DMS79 (cell line): ENCODE results near the gene DESI1.
"Not testable (repeated sequence)": the region's sequence is repeated elsewhere in the genome, so short reads cannot be mapped to it uniquely, and the experiment has no call there.

ENCODE experiments used
- DNase-seq: peaks from one replicate; lab custom pipeline; 2025; lab: John Stamatoyannopoulos, UW

The DESI1 gene

GRCh38 chr22:41585898-41586297, 34.9 kb downstream of the DESI1 start:
- no peak for DNase-seq

GRCh38 chr22:41584881-41585280, 36.0 kb downstream of the DESI1 start:
- DNase-seq: no peak

DNA sequence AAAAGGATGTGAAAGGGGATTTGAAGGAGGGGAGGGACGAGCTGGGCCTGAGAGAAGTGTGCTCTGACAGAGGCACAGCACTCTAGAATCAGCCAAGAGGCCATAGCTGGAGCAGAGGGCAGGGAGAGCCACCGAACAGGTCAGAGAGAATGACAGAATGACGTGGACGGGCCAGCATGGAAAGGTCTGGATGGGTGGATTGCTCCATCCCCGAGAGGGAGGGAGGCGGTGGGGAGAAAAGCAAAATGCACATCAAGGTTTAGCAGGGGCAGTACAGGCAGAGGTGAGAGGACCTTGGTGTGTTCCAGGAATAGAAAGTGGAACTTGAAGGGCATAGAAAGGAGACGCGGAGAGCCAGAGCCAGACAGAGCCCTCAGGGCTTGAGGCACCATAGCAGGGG, 38.1 kb downstream of the DESI1 start:
- DNase-seq: no peak

DNA sequence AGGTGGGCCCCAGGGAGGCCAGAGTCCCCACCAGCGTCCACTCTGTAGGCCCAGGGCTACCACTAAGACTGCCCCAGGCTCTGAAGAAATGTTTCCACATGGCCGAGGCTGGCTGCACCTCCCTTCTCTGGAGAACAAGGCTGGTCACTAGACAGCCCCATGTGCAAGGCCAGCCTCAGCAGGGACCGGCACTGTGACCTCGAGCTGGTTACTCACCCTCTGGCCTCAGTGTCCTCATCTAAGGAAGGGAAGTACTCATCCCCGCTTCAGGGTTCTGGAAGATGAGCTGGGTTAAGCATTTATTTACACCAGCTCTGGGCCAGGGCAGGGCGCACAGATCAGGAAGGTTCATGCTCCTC, 40.9 kb downstream of the DESI1 start:
- DNase-seq: no peak

DNA sequence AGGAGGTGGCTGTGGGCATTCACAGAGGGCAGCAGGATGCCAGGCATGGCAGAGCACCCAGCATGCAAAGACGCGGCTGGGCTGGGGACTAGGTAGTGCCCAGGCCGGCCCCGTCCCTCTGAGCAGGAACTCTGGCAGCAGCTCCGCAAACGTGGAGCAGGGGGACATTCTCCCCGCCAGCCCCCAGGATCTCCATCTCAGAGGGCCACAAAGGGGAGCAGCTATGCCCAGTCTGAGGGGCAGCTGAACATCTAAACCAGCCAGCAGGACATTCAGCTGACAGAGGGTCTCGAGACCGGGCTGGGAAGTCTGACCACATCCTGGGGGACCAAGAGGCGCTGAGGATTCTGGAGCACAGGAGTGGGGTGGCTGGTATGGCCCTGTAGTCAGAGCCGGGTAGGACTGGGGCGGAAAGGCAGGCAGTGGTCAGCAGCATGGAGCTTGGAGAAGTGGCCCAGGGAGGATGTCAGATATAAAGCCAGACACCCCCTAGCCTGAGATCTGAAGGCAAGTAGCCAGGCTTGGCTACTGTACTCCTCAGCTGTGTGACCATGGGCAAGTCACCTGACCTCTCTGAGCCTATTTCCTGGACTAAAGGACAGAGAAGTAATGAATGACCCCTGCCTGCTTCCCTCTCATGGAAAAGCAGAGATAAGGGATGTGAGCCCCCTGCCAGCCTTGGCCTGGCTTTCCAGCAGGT, 41.4 kb downstream of the DESI1 start:
- DNase-seq: no peak

GRCh38 chr22:41578818-41579217, 42.0 kb downstream of the DESI1 start:
- no peak for DNase-seq

- no peak for DNase-seq
Observed at GRCh38 chr22:41578114-41578513, 42.7 kb downstream of the DESI1 start.

GRCh38 chr22:41576877-41577276, 44.0 kb downstream of the DESI1 start:
- no peak for DNase-seq

GRCh38 chr22:41575533-41575932, 45.3 kb downstream of the DESI1 start:
- DNase-seq: no peak

GRCh38 chr22:41574847-41575381, 45.9 kb downstream of the DESI1 start:
- no peak for DNase-seq

- no peak for DNase-seq
Observed at GRCh38 chr22:41573677-41574076, 47.2 kb downstream of the DESI1 start.

DNA sequence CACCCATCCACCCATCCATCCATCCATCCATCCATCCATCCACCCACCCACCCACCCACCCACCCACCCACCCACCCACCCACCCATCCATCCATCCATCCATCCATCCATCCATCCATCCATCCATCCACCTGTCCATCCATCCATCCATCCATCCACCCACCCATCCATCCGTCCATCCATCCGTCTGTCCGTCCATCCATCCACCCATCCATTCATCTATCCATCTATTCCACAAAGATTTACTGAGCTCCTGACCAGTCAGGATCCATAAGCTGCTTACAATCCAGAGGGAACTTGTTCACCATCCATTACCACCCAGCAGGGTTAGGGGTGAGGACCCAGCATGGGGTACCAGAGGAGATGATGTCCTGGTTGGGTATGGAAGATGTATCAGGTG, 48.5 kb downstream of the DESI1 start:
- not testable (repeated sequence) for DNase-seq

GRCh38 chr22:41571786-41572185, 49.1 kb downstream of the DESI1 start:
- no peak for DNase-seq

- no peak for DNase-seq
Observed at GRCh38 chr22:41570221-41570620, 50.6 kb downstream of the DESI1 start.

- DNase-seq: no peak
Observed at GRCh38 chr22:41568811-41569210, 52.0 kb downstream of the DESI1 start.

DNA sequence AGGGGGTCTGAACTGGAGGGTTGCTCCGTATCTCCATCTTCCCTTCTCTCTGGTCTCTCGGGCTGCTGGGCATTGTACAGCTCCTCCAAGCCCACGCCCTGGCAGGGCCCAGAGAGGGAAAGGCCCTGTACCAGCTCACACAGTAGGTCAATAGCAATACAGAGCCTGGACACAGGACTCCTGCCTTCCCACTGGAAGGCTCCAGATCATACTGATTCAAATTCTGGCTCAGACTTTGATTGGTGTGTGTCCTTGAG, 53.4 kb downstream of the DESI1 start:
- DNase-seq: no peak

DNA sequence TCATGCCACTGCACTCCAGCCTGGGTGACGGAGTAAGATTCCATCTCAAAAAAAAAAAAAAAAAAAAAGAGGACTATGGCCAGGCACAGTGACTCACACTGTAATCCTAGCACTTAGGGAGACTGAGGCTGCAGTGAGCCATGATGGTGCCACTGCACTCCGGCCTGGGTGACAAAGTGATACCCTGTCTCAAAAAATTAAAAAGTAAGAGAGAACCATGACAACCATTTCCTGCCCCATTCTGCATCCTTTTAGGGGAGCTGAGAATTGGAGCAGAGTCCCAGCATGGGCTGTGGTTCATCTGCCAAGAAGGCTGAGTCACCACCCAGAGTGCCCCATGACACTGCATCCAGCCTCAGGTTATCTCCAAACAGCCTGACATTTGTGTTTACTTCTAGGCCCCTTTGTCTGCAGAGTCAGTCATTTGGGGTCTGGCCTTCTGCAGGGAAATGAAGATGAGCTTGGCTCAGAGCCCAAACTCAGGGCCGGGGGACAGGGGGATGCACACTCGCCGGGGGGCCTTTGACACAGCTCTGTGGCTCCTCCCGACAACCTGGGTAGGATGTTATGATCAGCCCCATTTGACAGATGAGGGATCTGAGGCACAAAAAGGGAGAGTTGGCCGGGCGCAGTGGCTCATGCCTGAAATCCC, 55.3 kb downstream of the DESI1 start:
- no peak for DNase-seq

GRCh38 chr22:41564563-41564962, 56.3 kb downstream of the DESI1 start:
- DNase-seq: no peak

GRCh38 chr22:41563051-41563711, 57.7 kb downstream of the DESI1 start:
- no peak for DNase-seq

DNA sequence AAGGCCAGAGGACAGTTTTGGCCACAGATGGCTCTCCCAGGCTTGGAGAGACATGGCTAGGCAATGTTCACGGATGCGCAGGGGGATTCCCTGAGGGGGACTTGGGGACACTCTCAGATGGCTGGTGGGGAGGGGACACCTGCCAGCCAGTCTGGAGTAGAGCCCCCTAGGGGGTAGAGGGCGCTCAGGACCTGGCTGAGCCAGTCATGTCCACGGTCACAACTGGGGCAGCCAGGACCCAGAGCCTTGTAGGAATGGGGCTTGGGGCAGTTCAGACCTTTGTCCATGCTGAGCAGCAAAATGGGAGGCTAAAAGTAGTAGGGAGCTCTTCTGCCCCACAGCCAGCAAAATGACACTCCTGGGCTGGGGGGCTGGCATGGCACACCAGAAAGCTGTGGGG, 58.4 kb downstream of the DESI1 start:
- DNase-seq: no peak

- no peak for DNase-seq
Observed at GRCh38 chr22:41561788-41562187, 59.1 kb downstream of the DESI1 start.

GRCh38 chr22:41561335-41561734, 59.5 kb downstream of the DESI1 start:
- DNase-seq: no peak

GRCh38 chr22:41560095-41560471, 60.8 kb downstream of the DESI1 start:
- DNase-seq: no peak

GRCh38 chr22:41558241-41558630, 62.6 kb downstream of the DESI1 start:
- DNase-seq: not testable (repeated sequence)
